Fibroblast of skin of scalp (primary cell): ENCODE measurements around the gene MPP2.
A peak's percentile ranks its signal among the peaks of the same experiment; 100 is the strongest.
"Not testable (repeated sequence)": the region's sequence is repeated elsewhere in the genome, so short reads cannot be mapped to it uniquely, and the experiment has no call there.

Source experiments
- DNase-seq: peaks from one replicate; pipeline ENCODE4 v3.0.0-alpha.2; 2013

Gene MPP2

DNA sequence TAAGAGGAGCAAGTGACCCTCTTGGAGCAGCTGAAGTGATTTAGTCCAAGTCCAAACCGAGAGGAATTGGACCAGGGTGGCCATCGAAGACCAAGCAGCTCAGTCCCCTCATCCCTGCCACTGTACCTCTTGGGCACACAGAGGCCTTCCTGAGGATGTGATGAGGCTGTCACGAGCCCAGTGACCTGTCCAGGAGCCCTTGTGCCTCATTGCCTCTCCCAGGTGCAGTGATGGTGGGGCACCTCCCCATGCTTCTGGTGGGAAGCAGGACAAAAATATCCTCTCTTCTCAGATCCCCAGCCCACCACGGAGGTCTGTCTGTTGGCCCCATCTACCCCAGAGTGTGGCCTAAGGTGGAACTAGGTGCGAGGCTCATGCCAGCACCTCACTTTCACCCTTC lies 63.1 kb downstream of the MPP2 start:
- DNase-seq: no peak

GRCh38 chr17:43842975-43843325 lies 64.4 kb downstream of the MPP2 start:
- no peak for DNase-seq

DNA sequence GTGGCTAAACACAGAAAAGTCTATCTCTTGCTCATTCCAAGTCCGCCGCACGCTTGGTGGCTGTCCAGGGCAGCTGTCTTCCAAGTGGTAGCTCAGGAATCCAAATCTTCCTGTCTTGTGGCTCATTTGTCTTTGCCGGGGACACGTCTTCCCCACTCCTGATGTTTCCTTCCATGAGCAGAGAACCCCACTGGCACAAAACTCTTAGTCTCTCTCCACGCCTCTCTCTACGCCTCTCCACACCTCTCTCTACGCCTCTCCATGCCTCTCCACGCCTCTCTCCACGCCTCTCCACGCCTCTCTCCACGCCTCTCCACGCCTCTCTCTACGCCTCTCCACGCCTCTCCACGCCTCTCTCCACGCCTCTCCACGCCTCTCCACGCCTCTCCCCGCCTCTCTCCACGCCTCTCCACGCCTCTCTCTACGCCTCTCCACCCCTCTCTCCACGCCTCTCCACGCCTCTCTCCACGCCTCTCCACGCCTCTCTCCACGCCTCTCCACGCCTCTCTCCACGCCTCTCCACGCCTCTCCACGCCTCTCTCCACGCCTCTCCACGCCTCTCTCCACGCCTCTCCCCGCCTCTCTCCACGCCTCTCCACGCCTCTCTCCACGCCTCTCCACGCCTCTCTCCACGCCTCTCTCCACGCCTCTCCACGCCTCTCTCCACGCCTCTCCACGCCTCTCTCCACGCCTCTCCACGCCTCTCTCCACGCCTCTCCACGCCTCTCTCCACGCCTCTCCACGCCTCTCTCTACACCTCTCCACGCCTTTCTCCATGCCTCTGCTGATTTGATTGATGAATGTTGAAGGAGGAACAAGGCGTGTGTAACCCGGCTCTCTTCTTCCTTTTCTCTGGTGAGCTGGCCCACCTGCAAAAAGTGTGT lies 65.0 kb downstream of the MPP2 start:
- not testable (repeated sequence) for DNase-seq

DNA sequence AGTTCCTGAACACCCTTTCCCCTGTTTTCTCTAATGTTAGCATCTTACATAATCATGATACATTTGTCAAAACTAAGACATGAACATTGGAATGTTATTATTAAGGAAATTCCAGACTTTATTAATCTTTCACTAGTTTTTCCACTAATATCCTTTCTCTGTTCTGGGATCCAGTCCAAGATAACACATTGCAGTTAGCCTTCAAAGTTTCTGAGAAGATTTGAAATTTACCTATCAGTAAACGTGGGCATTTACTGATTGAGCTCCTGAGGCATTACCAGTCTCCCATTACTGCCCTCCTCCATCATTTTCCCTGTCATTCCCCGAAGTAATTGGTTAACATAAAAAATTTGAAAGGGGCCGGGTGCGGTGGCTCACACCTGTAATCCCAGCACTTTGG lies 66.1 kb downstream of the MPP2 start:
- DNase-seq: no peak

DNA sequence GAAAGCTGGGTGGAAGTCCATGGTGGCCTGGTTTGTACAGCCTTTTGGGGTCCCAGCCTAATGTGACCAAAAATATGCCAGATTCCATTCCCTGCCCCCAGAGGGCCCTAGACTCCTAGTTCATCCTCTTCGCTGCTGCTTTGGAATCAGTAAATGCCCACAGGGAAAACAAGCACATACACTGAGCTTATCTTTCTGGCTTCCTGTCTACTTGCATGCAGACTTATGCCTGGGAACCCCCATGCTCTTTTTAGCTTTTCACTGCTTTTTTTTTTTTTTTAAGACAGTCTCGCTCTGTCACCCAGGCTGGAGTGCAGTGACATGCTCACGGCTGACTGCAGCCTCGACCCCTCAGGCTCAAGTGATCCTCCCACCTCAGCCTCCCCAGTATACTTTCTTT lies 66.5 kb downstream of the MPP2 start:
- peak; percentile 25 for DNase-seq

- no peak for DNase-seq
Measured at GRCh38 chr17:43839670-43840108, 67.6 kb downstream of the MPP2 start.

DNA sequence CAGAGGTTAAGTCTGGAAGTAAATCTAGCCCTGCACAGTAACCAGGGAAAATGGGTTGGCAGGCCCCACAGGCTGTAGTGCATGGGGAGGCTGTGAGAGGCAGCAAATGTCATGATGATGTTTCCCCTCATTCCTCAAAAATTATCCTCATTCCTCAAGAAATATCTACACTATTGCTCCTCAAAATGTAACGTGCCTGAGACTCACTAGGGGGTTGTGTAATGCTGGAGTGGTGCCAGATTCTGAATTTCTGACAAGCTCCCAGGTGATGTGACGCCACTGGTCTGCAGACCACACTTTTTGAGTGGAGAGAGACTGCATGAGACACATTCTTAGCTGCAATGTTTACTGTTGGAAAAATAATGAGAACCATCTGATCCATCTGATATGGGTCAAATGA lies 73.2 kb downstream of the MPP2 start:
- peak; percentile 74 for DNase-seq

- peak; percentile 78 for DNase-seq
Measured at GRCh38 chr17:43832976-43833829, 74.1 kb downstream of the MPP2 start, which contains the start of gene MPP3. TSS of gene MPP3 (minus strand) at chr17:43833146. CDS start at chr17:43831906, 1,240 bp downstream.

DNA sequence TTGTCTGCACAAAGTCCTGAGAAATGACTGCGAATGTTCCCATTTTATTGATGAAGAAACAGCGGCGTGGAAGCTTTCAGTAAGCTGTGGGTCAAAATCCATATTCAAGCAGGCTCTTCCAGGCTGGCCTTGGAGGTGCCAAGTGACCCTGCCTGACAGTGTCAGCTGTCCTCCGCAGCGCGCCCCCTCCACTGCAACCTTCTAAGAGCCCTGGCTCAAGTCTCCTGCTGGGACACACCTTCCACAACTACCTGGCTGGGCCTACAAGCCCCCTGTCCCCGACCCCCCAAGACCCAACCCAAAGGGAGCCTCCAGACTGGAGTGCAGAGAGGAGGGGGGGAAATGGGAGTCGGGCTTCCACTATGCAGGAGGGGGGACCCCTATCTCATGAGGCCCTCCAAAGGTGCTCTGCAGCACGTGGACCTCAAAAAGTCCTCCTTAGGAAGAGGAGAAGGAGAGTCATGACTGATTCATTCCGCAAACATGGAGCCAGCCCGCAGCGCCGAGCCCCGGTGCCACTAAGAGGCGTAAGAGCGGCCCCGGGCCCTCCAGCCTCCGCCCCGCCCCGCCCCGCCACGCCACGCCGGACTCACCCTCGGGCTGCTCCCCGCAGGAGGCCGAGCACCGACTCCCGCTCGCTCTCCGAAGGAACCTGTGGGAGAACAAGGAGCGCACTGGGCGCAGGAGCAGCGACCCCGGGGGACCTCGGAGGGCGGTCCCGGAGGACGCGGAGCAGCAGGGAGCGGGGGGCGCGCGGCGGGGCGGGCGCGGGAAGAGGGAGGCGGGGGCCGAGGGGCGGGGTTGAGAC lies 75.0 kb downstream of the MPP2 start:
- DNase-seq: peak; percentile 70

- no peak for DNase-seq
Measured at GRCh38 chr17:43831633-43832032, 75.7 kb downstream of the MPP2 start.

GRCh38 chr17:43830510-43831140 lies 76.7 kb downstream of the MPP2 start:
- no peak for DNase-seq

DNA sequence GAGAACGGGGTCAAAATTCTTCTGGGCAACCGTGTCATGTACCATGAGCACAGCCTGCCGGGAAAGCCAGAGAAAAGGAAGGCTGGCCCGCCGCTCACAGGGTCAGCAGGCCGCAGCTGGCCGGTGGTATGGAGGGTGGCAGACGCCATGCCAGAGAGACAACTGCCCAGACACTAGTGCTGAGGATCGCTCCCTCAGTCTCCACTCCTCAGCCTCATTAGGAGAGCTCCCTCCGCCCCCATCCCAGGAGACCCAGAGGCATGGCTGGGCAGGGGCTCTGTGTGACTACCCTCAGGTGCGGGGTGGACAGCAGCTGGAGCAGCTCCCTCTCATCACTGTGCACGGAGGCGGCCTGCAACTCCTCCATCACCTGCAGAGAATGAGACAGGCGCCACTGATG lies 77.6 kb downstream of the MPP2 start:
- no peak for DNase-seq

- no peak for DNase-seq
Measured at GRCh38 chr17:43827596-43827995, 79.7 kb downstream of the MPP2 start.

GRCh38 chr17:43826206-43826605 lies 81.1 kb downstream of the MPP2 start:
- no peak for DNase-seq

DNA sequence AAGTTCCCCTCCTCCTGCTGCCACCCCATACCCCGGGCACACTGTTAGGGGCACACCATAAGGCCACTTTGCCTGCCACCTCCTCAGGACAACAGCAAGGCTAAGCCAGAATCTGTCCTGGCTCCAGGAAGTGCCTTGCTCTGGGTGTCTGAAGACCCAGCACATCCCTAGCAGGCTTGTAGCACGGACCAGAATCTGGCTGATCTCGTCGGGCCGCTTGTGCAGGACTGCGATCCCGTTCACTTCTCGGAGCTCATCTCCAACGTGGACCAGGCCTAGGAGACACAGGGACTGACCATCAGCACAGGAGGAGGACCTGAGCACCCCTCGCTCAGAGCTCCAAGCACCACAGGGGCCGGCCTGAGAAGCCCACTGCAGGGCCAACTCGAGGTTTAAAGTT lies 81.8 kb downstream of the MPP2 start:
- no peak for DNase-seq
